Midbrain (tissue), 1 donor: ENCODE data around the gene ARRB1.

Source experiments
- DNase-seq: peaks from one replicate; lab custom pipeline; 2025; lab: John Stamatoyannopoulos, UW

The ARRB1 gene

GRCh38 chr11:75219869-75220268 lies 131.6 kb downstream of the ARRB1 start:
- DNase-seq = no peak

DNA sequence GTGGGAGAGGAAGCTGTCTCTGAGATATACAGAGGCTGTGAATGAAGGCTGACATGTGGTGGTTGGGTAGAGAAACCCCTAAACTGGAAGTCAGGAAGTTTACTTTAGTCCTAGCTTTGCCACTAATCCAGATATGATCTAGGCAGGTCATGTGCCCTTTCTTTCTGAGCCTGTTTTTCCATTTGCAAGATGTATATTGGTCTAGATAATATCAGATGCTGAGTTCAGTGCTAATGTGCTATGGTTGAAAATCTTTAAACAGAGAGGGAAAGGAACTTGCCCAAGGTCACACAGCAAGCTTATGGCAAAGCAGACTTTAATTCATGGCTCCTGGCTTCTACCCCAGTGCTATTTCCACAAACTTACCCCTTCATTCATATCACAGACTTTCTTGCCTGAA lies 136.6 kb downstream of the ARRB1 start:
- DNase-seq = no peak

GRCh38 chr11:75214411-75214821 lies 137.0 kb downstream of the ARRB1 start:
- DNase-seq = peak; percentile 24
